Activated T-helper 1 cell treated with anti-CD3 and anti-CD28 coated beads, Interleukin-12 subunit alpha, Interleukin-12 subunit beta, Interleukin-2, Interleukin-4 antibody, amounts not matched to agents 30 ng/mL and 10 ng/mL and 1 ng/mL, durations not matched to agents 14 hours and 24 hours and 36 hours (primary cell): ENCODE data around the gene DCC. TPM values are rescaled to one million over a fixed set of nuclear protein-coding genes. Genes with fewer than 3 reads are reported as not detected.

Experiments used
- DNase-seq: peaks from one replicate; pipeline ENCODE4 v3.0.0; 2021; ENCODE audit warnings: low spot score
- H3K27ac Mint-ChIP-seq: one replicate; pipeline ENCODE4 v1.8.0; 2021; ENCODE audit warnings: mild to moderate bottlenecking, mixed read lengths
- H3K27me3 Mint-ChIP-seq: one replicate; pipeline ENCODE4 v1.8.0; 2022; ENCODE audit warnings: mild to moderate bottlenecking, moderate library complexity, mixed read lengths; ENCODE audit not compliant: insufficient read depth
- H3K36me3 Mint-ChIP-seq: one replicate; pipeline ENCODE4 v1.8.0; 2021; ENCODE audit warnings: low read depth, mixed read lengths
- H3K4me1 Mint-ChIP-seq: one replicate; pipeline ENCODE4 v1.8.0; 2021; ENCODE audit warnings: low read depth, mixed read lengths
- H3K4me3 Mint-ChIP-seq: one replicate; pipeline ENCODE4 v1.8.0; 2021; ENCODE audit warnings: mild to moderate bottlenecking, moderate library complexity, mixed read lengths
- H3K9me3 Mint-ChIP-seq: one replicate; pipeline ENCODE4 v1.8.0; 2021; ENCODE audit warnings: mixed read lengths
- intact Hi-C: fragments of 100-400 bp; cut with micrococcal nuclease; formaldehyde crosslinking; loops from one replicate; pipeline ENCODE4 v1.15.1; 2024
- total RNA-seq: library from RNA; stranded (reverse); gene quantifications from 2 replicates; pipeline ENCODE4 v1.2.3, GENCODE V29; 2022

Gene DCC
- total RNA-seq, 1 donor from 2014 or later, result not detected

GRCh38 chr18:52850031-52850560 lies 510.1 kb downstream of the DCC start:
- no peak overlapping the region for H3K27ac Mint-ChIP-seq
- no peaks in the 10 kb centered on the region for H3K36me3 Mint-ChIP-seq
- no peak overlapping the region for H3K4me3 Mint-ChIP-seq
- H3K27me3 Mint-ChIP-seq, result no peaks in the 10 kb centered on the region
- no peak for DNase-seq
- intact Hi-C loops, result no loop called here
- peaks cover 6% of the 10 kb centered on the region for H3K9me3 Mint-ChIP-seq
- no peaks in the 10 kb centered on the region for H3K4me1 Mint-ChIP-seq

GRCh38 chr18:52861558-52861957 lies 521.6 kb downstream of the DCC start:
- no peaks in the 10 kb centered on the region for H3K27me3 Mint-ChIP-seq
- DNase-seq, result no peak

GRCh38 chr18:52869349-52869923 lies 529.4 kb downstream of the DCC start:
- Mint-ChIP-seq H3K27ac (no peak overlapping the region), H3K36me3 (no peaks in the 10 kb centered on the region), H3K27me3 (no peaks in the 10 kb centered on the region), H3K4me1 (no peaks in the 10 kb centered on the region), H3K4me3 (no peak overlapping the region), H3K9me3 (peaks cover 4% of the 10 kb centered on the region)
- DNase-seq, result no peak
- intact Hi-C loops, result no loop called here

More at GRCh38 chr18:52861558-52861957, 521.6 kb downstream of the DCC start:
- Mint-ChIP-seq H3K27ac (no peak overlapping the region), H3K9me3 (peaks cover 3% of the 10 kb centered on the region), H3K4me3 (no peak overlapping the region), H3K36me3 (no peaks in the 10 kb centered on the region), H3K4me1 (no peaks in the 10 kb centered on the region)
- intact Hi-C loops, result no loop called here

- intact Hi-C loops, result no loop called here
- Mint-ChIP-seq H3K9me3 (peaks cover 7% of the 10 kb centered on the region), H3K27ac (no peak overlapping the region), H3K4me1 (no peaks in the 10 kb centered on the region), H3K36me3 (no peaks in the 10 kb centered on the region), H3K27me3 (no peaks in the 10 kb centered on the region), H3K4me3 (no peak overlapping the region)
- DNase-seq, result no peak
These were observed 530.2 kb downstream of the DCC start for GRCh38 chr18:52869942-52870907.

GRCh38 chr18:52874774-52875173 lies 534.8 kb downstream of the DCC start:
- no peak for DNase-seq
- Mint-ChIP-seq H3K9me3 (peaks cover 14% of the 10 kb centered on the region), H3K27ac (no peak overlapping the region), H3K27me3 (no peaks in the 10 kb centered on the region), H3K36me3 (no peaks in the 10 kb centered on the region), H3K4me3 (no peak overlapping the region), H3K4me1 (no peaks in the 10 kb centered on the region)
- intact Hi-C loops, result no loop called here

DNA sequence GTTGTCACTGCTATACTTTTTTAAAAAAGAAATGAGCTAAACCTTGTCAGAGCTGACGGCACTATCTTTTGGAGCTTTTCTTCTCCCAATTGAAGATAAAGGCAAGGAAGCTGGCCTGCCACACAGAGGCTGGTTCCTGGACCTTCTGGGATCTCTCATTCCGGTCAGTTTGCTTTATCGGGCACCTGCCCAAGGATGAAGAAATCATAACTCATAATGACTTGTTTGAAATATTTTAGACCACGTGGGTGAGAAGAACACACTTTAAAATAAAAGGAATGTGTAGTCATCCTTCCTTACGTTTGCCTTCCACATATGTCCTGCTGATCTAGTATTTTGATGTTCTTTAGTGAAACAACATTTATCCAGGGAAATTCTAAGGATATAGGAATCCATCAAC lies 535.7 kb downstream of the DCC start:
- peaks cover 12% of the 10 kb centered on the region for H3K9me3 Mint-ChIP-seq
- H3K27me3 Mint-ChIP-seq, result no peaks in the 10 kb centered on the region
- H3K4me1 Mint-ChIP-seq, result no peaks in the 10 kb centered on the region
- H3K36me3 Mint-ChIP-seq, result no peaks in the 10 kb centered on the region
- DNase-seq, result no peak
- H3K27ac Mint-ChIP-seq, result no peak overlapping the region
- no peak overlapping the region for H3K4me3 Mint-ChIP-seq
- intact Hi-C loops, result no loop called here

- intact Hi-C loops, result no loop called here
- no peak for DNase-seq
- peaks cover 10% of the 10 kb centered on the region for H3K9me3 Mint-ChIP-seq
- no peaks in the 10 kb centered on the region for H3K36me3 Mint-ChIP-seq
- H3K4me3 Mint-ChIP-seq, result no peak overlapping the region
- H3K27me3 Mint-ChIP-seq, result no peaks in the 10 kb centered on the region
- H3K27ac Mint-ChIP-seq, result no peak overlapping the region
- H3K4me1 Mint-ChIP-seq, result no peaks in the 10 kb centered on the region
These were observed 548.0 kb downstream of the DCC start for GRCh38 chr18:52888014-52888413.

DNA sequence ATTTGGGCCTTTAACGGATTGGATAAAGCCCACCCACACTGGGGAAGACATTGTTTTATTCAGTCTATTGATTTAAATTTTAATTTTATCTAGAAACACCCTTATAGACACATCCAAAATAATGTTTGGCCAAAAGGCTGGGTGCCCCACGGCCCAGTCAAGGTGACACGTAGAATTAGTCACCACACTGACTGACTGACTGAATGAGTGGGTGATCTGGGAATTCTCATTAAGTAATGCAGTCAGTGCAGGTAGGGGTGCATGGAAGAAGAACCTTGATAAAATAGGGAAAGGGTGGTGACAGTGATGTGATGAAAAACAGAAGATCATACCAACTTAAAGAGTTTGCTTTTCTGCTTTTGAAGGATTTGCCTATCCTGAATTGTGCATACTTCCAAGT lies 554.8 kb downstream of the DCC start:
- DNase-seq, result no peak
- intact Hi-C loops, result no loop called here
- Mint-ChIP-seq H3K4me1 (no peaks in the 10 kb centered on the region), H3K9me3 (no peaks in the 10 kb centered on the region), H3K36me3 (no peaks in the 10 kb centered on the region), H3K4me3 (no peak overlapping the region), H3K27ac (no peak overlapping the region), H3K27me3 (peaks cover 2% of the 10 kb centered on the region)

GRCh38 chr18:52897611-52898484 lies 557.9 kb downstream of the DCC start:
- Mint-ChIP-seq H3K27me3 (peaks cover 2% of the 10 kb centered on the region), H3K36me3 (no peaks in the 10 kb centered on the region), H3K4me1 (no peaks in the 10 kb centered on the region), H3K27ac (no peak overlapping the region), H3K4me3 (no peak overlapping the region), H3K9me3 (no peaks in the 10 kb centered on the region)
- DNase-seq, result no peak
- intact Hi-C loops, result no loop called here

DNA sequence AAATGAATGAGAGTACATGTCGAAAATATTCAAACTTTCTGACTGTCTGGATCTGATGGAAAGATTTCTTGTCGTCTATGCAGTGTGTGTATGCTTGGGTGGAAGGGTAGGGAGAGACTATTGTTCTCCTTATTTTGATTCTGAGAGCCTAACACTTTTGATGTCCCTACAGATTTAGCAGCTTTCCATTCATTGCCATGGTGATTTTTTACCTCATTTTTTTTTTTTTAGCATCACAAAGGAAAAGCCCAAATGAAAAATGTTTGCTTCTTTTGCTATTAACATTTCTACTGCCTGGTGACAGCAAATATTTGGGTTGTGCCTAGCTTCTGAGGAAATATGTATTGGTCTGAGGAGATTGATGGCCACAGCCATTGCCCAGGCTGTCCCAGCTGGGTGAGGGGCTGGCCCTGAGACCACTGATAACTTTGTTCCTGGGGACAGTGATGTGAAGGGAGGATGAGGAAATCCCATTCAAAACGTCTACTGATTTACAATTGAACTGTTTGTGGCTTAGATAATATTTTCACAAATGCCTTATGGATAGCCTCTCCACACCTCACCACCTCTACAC lies 558.6 kb downstream of the DCC start:
- Mint-ChIP-seq H3K27me3 (peaks cover 2% of the 10 kb centered on the region), H3K4me1 (no peaks in the 10 kb centered on the region), H3K36me3 (no peaks in the 10 kb centered on the region), H3K27ac (no peak overlapping the region), H3K9me3 (no peaks in the 10 kb centered on the region), H3K4me3 (no peak overlapping the region)
- DNase-seq, result no peak
- intact Hi-C loops, result no loop called here

DNA sequence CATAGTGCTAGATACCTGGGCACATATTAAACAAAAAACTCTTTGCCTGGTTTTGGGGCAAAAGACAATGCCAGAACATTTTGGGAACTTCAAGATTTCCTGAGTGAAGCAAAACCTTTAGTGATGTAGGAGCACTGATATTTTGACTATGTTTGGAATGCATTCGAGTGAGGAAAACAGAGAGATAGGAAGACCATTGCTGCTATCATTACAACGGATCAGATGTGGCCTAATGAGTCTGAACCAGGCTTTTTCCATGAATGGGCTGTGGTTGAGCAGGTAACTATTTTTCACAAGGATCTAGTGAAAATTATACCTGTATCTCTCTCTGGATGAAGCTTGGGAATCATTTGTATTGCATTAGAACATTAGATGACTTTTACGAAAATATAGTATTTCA lies 562.2 kb downstream of the DCC start:
- H3K9me3 Mint-ChIP-seq, result no peaks in the 10 kb centered on the region
- no peak for DNase-seq
- no peaks in the 10 kb centered on the region for H3K36me3 Mint-ChIP-seq
- H3K27me3 Mint-ChIP-seq, result no peaks in the 10 kb centered on the region
- no peaks in the 10 kb centered on the region for H3K4me1 Mint-ChIP-seq
- no peak overlapping the region for H3K27ac Mint-ChIP-seq
- H3K4me3 Mint-ChIP-seq, result no peak overlapping the region
- intact Hi-C loops, result no loop called here

DNA sequence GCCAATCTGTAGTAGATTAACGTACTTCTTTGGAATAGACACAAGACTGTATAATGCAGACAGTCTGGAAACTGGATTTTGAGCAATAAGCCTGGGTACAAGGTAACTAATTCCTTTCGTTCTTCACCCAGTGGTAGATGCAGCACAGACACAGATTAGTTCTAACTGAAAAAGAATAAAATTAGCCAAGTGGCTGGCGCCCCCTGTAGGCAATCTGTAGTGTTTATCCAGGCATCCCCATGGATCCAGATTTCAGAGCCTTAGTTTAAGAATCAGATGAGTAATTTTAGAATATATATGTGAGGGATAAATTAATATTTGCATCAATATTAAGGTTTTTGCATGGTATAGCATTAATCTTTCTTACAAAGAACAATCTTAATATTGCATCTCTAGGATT lies 563.9 kb downstream of the DCC start:
- DNase-seq, result no peak
- Mint-ChIP-seq H3K27ac (no peak overlapping the region), H3K4me3 (no peak overlapping the region), H3K4me1 (no peaks in the 10 kb centered on the region), H3K27me3 (no peaks in the 10 kb centered on the region), H3K9me3 (no peaks in the 10 kb centered on the region), H3K36me3 (no peaks in the 10 kb centered on the region)
- intact Hi-C loops, result no loop called here
